ENCODE results near the gene CFAP61. TPM values are rescaled to one million over a fixed set of nuclear protein-coding genes. Genes with fewer than 3 reads are reported as not detected.

The CFAP61 gene
- total RNA-seq, 2 donors from 2014 or later, result 1.0 to 1.9 TPM

- H3K9me3 ChIP-seq, result peaks cover 0 to under 1% of the 10 kb centered on the region in 2 donors
- no peak overlapping the region for H3K27ac ChIP-seq
- no peaks in the 10 kb centered on the region for H3K27me3 ChIP-seq
- H3K36me3 ChIP-seq, result no peaks in the 10 kb centered on the region
- H3K4me3 ChIP-seq, result no peak overlapping the region
- TF ChIP-seq CTCF (IDR thresholded peaks at IDR 0.05), result no peak
- DNase-seq (ENCODE audit: low spot score), result no peak
- H3K4me1 ChIP-seq, result no peaks in the 10 kb centered on the region
These were observed 132.4 kb downstream of the CFAP61 start for GRCh38 chr20:20184706-20185105.

- Histone ChIP-seq H3K36me3 (no peaks in the 10 kb centered on the region), H3K27ac (no peak overlapping the region), H3K27me3 (no peaks in the 10 kb centered on the region), H3K9me3 (no peaks in the 10 kb centered on the region), H3K4me3 (no peak overlapping the region), H3K4me1 (no peaks in the 10 kb centered on the region)
- no peak for DNase-seq (ENCODE audit: low spot score)
- TF ChIP-seq CTCF (IDR thresholded peaks at IDR 0.05), result no peak
These were observed 136.3 kb downstream of the CFAP61 start for GRCh38 chr20:20188647-20189046.

GRCh38 chr20:20192366-20192765, 140.0 kb downstream of the CFAP61 start:
- DNase-seq (ENCODE audit: low spot score), result no peak
- no peaks in the 10 kb centered on the region for H3K4me1 ChIP-seq
- no peaks in the 10 kb centered on the region for H3K27me3 ChIP-seq
- TF ChIP-seq CTCF (IDR thresholded peaks at IDR 0.05), result no peak
- no peak overlapping the region for H3K27ac ChIP-seq
- no peaks in the 10 kb centered on the region for H3K9me3 ChIP-seq
- no peaks in the 10 kb centered on the region for H3K36me3 ChIP-seq
- H3K4me3 ChIP-seq, result no peak overlapping the region

DNA sequence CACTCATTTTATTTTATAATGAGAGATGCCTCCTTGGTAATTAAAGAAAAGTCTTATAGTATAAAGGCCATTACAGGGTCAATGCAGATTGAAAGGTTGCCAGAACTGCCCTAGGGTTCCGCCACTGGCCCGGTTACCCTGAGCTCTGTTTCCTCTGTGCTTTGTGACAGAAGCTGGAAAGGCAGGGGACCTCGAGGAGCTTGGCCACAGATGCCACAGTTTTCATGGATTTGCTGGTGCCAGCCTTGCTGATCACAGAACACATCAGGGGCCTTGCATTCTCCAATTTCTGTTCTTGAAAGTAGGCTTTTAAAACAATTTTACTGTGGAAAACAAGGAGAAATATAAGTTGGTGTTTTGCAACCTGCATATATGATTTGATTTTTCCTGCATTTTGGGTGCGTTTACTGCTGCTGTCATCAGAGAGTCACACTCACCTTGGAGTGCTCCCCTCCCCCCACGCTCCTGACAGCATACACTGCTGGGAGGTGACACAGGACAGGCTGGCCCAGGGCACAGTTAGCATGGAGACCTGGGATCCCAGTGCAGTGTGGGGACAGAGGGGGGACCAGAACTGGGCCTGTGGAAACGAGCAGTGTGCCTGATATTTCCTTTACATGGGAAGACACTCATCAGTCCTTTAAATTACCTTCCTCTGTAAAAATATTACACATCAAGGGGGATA, 142.8 kb downstream of the CFAP61 start:
- H3K36me3 ChIP-seq, result no peaks in the 10 kb centered on the region
- TF ChIP-seq CTCF (IDR thresholded peaks at IDR 0.05), result no peak
- H3K27ac ChIP-seq, result no peak overlapping the region
- no peaks in the 10 kb centered on the region for H3K9me3 ChIP-seq
- H3K4me3 ChIP-seq, result no peak overlapping the region
- no peaks in the 10 kb centered on the region for H3K27me3 ChIP-seq
- H3K4me1 ChIP-seq, result peaks cover 0 to 17% of the 10 kb centered on the region in 2 donors
- DNase-seq (ENCODE audit: low spot score), result no peak

GRCh38 chr20:20196610-20197009, 144.3 kb downstream of the CFAP61 start:
- Histone ChIP-seq H3K4me1 (peaks cover 0 to 17% of the 10 kb centered on the region in 2 donors), H3K27ac (no peak overlapping the region)
- DNase-seq (ENCODE audit: low spot score), result no peak

More at GRCh38 chr20:20196610-20197009, 144.3 kb downstream of the CFAP61 start:
- Histone ChIP-seq H3K9me3 (no peaks in the 10 kb centered on the region), H3K36me3 (no peaks in the 10 kb centered on the region), H3K27me3 (no peaks in the 10 kb centered on the region), H3K4me3 (no peak overlapping the region)
- TF ChIP-seq CTCF (IDR thresholded peaks at IDR 0.05), result no peak
